Cortex of kidney (tissue), 1 donor: Measurements from ENCODE around the gene ALOX12B.
"Not testable (repeated sequence)": the region's sequence is repeated elsewhere in the genome, so short reads cannot be mapped to it uniquely, and the experiment has no call there.

ENCODE experiments used
- DNase-seq: peaks from one replicate; lab custom pipeline; 2025; lab: John Stamatoyannopoulos, UW

Gene ALOX12B

GRCh38 chr17:8064561-8065019 lies 22.9 kb downstream of the ALOX12B start:
- DNase-seq: no peak

- no peak for DNase-seq
Measured at GRCh38 chr17:8063761-8064534, 23.6 kb downstream of the ALOX12B start.

GRCh38 chr17:8062807-8063483 lies 24.6 kb downstream of the ALOX12B start:
- DNase-seq: no peak

- DNase-seq: no peak
Measured at GRCh38 chr17:8062435-8062806, 25.1 kb downstream of the ALOX12B start.

GRCh38 chr17:8061851-8062250 lies 25.7 kb downstream of the ALOX12B start:
- not testable (repeated sequence) for DNase-seq

GRCh38 chr17:8060274-8060673 lies 27.2 kb downstream of the ALOX12B start:
- DNase-seq: no peak

- no peak for DNase-seq
Measured at GRCh38 chr17:8059131-8059530, 28.4 kb downstream of the ALOX12B start.

GRCh38 chr17:8057691-8058114 lies 29.8 kb downstream of the ALOX12B start:
- no peak for DNase-seq

- DNase-seq: no peak
Measured at GRCh38 chr17:8056976-8057625, 30.4 kb downstream of the ALOX12B start.

GRCh38 chr17:8056232-8056975 lies 31.1 kb downstream of the ALOX12B start:
- DNase-seq: no peak

GRCh38 chr17:8055851-8056231 lies 31.7 kb downstream of the ALOX12B start:
- DNase-seq: no peak

GRCh38 chr17:8053600-8053999 lies 33.9 kb downstream of the ALOX12B start:
- no peak for DNase-seq

- no peak for DNase-seq
Measured at GRCh38 chr17:8052256-8053252, 35.0 kb downstream of the ALOX12B start.

GRCh38 chr17:8051831-8052230 lies 35.7 kb downstream of the ALOX12B start:
- no peak for DNase-seq

GRCh38 chr17:8048736-8049135 lies 38.8 kb downstream of the ALOX12B start:
- DNase-seq: no peak

GRCh38 chr17:8048236-8048635 lies 39.3 kb downstream of the ALOX12B start:
- DNase-seq: no peak

GRCh38 chr17:8047769-8048110 lies 39.8 kb downstream of the ALOX12B start:
- no peak for DNase-seq

- DNase-seq: no peak
Measured at GRCh38 chr17:8046929-8047768, 40.4 kb downstream of the ALOX12B start.

- DNase-seq: no peak
Measured at GRCh38 chr17:8046306-8046928, 41.1 kb downstream of the ALOX12B start.
